Epithelial cell of esophagus (primary cell): ENCODE data around the gene CALCR.
"Not testable (repeated sequence)": the region's sequence is repeated elsewhere in the genome, so short reads cannot be mapped to it uniquely, and the experiment has no call there.

Experiments
- DNase-seq: peaks from one replicate; pipeline ENCODE4 v3.0.0; 2010; ENCODE audit warnings: low read depth
- H3K4me3 ChIP-seq: 2 replicates; pipeline ENCODE4 v1.5.1; 2011; ENCODE audit warnings: mild to moderate bottlenecking, low read length, control low read depth
- TF ChIP-seq, protein P1 (sequence below): IDR thresholded peaks from 2 replicates; pipeline ENCODE4 v1.5.1; 2011; ENCODE audit warnings: low read depth, mild to moderate bottlenecking, low read length, control low read depth, inconsistent platforms; ENCODE audit not compliant: insufficient read depth; ENCODE audit errors: missing control alignments

The CALCR gene

DNA sequence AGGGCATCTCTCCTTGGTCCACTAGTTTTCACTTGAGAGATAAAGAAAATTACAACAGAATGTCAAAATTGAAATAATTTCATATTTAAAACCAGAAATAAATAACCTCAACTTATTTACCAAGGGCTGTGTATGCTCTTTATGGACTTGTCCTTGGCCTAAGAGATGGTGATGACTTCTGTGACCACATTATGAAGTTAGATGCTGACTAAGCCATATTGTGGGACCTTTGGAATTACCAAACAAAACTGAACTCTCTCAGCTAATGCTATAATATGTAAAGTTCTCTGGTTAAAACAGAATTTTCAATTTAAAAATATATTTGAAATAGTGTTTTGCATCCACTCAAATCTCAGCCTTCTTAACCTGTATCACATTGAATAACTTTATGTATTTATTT, 38.9 kb downstream of the CALCR start:
- no peak for DNase-seq

DNA sequence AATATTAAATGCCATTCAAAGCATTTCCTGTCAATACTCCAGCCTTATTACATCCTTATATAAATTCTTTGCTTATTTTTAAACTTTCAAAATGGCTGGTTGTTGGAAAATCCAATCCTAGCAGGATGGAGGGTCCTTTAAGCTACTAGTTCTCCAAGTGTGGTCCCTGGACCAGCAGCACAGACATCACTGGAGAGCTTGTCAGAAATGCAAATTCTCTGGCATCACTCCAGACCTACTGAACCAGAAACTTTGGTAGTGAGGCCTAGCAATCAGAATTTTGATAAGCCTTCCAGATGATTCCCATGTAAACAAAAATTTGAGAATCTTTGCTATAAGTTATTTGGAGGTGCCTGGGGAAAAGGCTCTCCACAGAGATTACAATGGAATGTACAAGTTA, 43.8 kb downstream of the CALCR start:
- no peak overlapping the region for H3K4me3 ChIP-seq
- DNase-seq, result no peak
- TF ChIP-seq, protein P1, sequence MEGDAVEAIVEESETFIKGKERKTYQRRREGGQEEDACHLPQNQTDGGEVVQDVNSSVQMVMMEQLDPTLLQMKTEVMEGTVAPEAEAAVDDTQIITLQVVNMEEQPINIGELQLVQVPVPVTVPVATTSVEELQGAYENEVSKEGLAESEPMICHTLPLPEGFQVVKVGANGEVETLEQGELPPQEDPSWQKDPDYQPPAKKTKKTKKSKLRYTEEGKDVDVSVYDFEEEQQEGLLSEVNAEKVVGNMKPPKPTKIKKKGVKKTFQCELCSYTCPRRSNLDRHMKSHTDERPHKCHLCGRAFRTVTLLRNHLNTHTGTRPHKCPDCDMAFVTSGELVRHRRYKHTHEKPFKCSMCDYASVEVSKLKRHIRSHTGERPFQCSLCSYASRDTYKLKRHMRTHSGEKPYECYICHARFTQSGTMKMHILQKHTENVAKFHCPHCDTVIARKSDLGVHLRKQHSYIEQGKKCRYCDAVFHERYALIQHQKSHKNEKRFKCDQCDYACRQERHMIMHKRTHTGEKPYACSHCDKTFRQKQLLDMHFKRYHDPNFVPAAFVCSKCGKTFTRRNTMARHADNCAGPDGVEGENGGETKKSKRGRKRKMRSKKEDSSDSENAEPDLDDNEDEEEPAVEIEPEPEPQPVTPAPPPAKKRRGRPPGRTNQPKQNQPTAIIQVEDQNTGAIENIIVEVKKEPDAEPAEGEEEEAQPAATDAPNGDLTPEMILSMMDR, result no peak

More for the DNA sequence above, 38.9 kb downstream of the CALCR start:
- TF ChIP-seq, protein P1, result no peak
- H3K4me3 ChIP-seq, result no peak overlapping the region

DNA sequence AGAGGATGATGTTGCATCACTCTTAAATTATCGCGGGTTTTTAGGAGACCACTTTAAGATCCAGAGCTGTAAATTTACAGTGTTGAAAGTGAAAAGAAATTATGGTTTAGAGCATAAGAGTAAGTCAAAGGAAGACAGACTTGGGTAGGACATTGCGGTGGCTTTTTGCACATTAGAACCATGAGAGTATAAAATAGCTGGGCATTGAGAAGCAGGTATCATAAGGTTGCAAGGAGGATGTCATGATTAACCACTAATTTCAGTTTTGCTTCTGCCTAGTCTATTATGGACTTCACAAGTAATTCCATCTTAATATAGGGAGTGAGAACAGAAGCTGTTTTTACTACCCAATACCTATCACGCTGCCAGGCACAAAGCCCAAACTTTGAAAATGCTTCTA, 57.7 kb downstream of the CALCR start:
- no peak for DNase-seq
- TF ChIP-seq, protein P1, result no peak
- no peak overlapping the region for H3K4me3 ChIP-seq

DNA sequence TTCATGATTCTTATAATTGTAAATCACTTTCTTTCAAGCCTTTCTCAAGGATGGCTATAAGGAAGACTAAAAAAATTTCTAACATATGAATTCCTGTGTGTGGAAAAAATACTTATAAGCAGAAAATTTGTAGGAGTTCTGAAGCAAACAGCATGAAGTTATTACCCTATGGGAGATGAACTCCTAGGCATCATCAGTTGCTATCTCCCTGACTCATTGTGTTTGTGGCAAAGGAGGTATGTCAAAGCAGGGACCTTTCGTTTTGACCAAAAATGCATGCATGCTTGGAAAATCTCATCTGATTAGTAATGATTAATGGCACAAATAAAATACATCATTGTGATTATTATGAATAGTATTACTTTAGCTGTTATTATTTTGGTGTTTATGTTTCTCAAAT, 59.4 kb downstream of the CALCR start:
- H3K4me3 ChIP-seq, result no peak overlapping the region
- peak; percentile 16 for DNase-seq
- TF ChIP-seq, protein P1, result no peak

DNA sequence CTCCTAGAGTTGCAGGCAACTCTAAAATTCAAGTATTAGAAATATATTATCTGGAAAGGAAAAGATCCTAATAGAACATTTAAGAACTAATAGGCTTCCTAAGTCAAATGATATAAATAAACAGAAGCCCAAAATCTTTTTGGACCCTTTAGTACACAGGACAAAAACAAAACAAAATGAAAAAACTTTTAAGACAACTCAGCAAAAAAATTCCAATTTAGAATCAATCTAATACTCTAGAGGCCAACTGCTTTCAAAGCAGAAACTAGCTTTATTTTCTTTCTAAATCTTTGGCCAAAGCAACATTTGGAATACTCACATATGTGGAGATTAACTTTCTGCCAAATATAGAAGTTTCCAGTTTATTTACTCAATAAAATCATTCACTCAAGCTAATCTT, 65.2 kb downstream of the CALCR start:
- TF ChIP-seq, protein P1, result no peak
- no peak for DNase-seq
- H3K4me3 ChIP-seq, result no peak overlapping the region

DNA sequence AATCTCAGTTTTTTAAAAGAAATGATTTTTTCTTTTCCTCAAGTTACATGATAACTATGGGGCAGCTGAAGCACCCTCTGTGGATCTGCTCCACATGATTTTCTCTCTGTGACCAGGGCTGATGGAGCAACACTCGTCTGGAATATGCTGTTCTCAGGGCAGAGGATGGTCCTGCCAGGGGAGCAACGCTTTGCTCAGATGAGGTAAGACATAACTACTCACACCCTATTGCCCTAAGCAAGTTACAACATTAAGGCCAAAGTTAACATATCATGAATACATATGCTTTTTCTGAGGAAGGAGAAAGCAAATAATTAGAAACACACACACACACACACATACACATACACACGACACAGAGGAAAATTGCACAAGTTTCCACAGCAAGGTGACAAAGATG, 71.4 kb downstream of the CALCR start:
- H3K4me3 ChIP-seq, result no peak overlapping the region
- TF ChIP-seq, protein P1, result no peak
- peak; percentile 19 for DNase-seq

DNA sequence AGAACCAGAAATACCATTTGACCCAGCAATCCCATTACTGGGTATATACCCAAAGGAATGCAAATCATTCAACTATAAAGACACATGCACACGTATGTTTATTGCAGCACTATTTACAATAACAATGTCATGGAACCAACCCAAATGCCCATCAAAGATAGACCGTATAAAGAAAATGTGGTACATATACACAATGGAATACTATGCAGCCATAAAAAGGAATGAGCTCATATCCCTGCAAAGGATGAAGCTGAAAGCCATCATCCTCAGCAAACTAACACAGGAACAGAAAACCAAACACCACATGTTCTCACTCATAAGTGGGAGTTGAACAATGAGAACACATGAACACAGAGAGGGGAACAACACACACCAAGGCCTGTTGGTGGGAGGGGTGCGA, 82.7 kb downstream of the CALCR start:
- H3K4me3 ChIP-seq, DNase-seq: not testable (repeated sequence)
